ENCODE measurements around the gene PTTG1IP. TPM values are rescaled to one million over a fixed set of nuclear protein-coding genes. Genes with fewer than 3 reads are reported as not detected.

PTTG1IP gene
- total RNA-seq, 1 experiment from 2014 or later: 96.0 TPM

GRCh38 chr21:44856131-44856530, 17.4 kb downstream of the PTTG1IP start:
- peaks cover 64% of the 10 kb centered on the region for H3K36me3 Mint-ChIP-seq
- no peaks in the 10 kb centered on the region for H3K9me3 Mint-ChIP-seq
- no peak overlapping the region for H3K4me3 Mint-ChIP-seq
- ChIA-PET CTCF (no interaction called here), POLR2A (no interaction called here)
- H3K27ac Mint-ChIP-seq: no peak overlapping the region; the same call in 1 of the 2 replicates
- H3K4me1 Mint-ChIP-seq: no peaks in the 10 kb centered on the region
- ATAC-seq: no peak
- no peak for DNase-seq (ENCODE audit: low spot score)
- H3K27me3 Mint-ChIP-seq (ENCODE audit: low read depth): no peaks in the 10 kb centered on the region
- no peak for TF ChIP-seq ZNF219 (CRISPR knock-in tag; IDR thresholded peaks at IDR 0.05; ENCODE audit: borderline replicate concordance)
- TF ChIP-seq, protein P1, sequence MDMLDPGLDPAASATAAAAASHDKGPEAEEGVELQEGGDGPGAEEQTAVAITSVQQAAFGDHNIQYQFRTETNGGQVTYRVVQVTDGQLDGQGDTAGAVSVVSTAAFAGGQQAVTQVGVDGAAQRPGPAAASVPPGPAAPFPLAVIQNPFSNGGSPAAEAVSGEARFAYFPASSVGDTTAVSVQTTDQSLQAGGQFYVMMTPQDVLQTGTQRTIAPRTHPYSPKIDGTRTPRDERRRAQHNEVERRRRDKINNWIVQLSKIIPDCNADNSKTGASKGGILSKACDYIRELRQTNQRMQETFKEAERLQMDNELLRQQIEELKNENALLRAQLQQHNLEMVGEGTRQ (CRISPR knock-in tag; IDR thresholded peaks at IDR 0.05): no peak
- TF ChIP-seq, protein P2, sequence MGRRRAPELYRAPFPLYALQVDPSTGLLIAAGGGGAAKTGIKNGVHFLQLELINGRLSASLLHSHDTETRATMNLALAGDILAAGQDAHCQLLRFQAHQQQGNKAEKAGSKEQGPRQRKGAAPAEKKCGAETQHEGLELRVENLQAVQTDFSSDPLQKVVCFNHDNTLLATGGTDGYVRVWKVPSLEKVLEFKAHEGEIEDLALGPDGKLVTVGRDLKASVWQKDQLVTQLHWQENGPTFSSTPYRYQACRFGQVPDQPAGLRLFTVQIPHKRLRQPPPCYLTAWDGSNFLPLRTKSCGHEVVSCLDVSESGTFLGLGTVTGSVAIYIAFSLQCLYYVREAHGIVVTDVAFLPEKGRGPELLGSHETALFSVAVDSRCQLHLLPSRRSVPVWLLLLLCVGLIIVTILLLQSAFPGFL (CRISPR knock-in tag; IDR thresholded peaks at IDR 0.05; ENCODE audit: borderline replicate concordance): no peak
- TF ChIP-seq NR1H2 (CRISPR knock-in tag; IDR thresholded peaks at IDR 0.05): no peak
- no peak for TF ChIP-seq TCF7 (CRISPR knock-in tag; IDR thresholded peaks at IDR 0.05; ENCODE audit: low read depth)
- no peak for TF ChIP-seq TEAD4 (CRISPR knock-in tag; IDR thresholded peaks at IDR 0.05)
- no peak for TF ChIP-seq STAT6 (CRISPR knock-in tag; conservative IDR thresholded peaks at IDR 0.05; ENCODE audit: low read depth)
- TF ChIP-seq, protein P3, sequence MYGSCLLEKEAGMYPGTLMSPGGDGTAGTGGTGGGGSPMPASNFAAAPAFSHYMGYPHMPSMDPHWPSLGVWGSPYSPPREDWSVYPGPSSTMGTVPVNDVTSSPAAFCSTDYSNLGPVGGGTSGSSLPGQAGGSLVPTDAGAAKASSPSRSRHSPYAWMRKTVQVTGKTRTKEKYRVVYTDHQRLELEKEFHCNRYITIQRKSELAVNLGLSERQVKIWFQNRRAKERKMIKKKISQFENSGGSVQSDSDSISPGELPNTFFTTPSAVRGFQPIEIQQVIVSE (CRISPR knock-in tag; IDR thresholded peaks at IDR 0.05; ENCODE audit: borderline replicate concordance): no peak
- no peak for TF ChIP-seq ATF3 (CRISPR knock-in tag; conservative IDR thresholded peaks at IDR 0.05)
- no peak for TF ChIP-seq KAT7 (CRISPR knock-in tag; IDR thresholded peaks at IDR 0.05; ENCODE audit: borderline replicate concordance)
- no peak for TF ChIP-seq SMAD3 (CRISPR knock-in tag; IDR thresholded peaks at IDR 0.05; ENCODE audit: borderline replicate concordance)
- no peak for TF ChIP-seq ZNF423 (CRISPR knock-in tag; IDR thresholded peaks at IDR 0.05)
- TF ChIP-seq, protein P4, sequence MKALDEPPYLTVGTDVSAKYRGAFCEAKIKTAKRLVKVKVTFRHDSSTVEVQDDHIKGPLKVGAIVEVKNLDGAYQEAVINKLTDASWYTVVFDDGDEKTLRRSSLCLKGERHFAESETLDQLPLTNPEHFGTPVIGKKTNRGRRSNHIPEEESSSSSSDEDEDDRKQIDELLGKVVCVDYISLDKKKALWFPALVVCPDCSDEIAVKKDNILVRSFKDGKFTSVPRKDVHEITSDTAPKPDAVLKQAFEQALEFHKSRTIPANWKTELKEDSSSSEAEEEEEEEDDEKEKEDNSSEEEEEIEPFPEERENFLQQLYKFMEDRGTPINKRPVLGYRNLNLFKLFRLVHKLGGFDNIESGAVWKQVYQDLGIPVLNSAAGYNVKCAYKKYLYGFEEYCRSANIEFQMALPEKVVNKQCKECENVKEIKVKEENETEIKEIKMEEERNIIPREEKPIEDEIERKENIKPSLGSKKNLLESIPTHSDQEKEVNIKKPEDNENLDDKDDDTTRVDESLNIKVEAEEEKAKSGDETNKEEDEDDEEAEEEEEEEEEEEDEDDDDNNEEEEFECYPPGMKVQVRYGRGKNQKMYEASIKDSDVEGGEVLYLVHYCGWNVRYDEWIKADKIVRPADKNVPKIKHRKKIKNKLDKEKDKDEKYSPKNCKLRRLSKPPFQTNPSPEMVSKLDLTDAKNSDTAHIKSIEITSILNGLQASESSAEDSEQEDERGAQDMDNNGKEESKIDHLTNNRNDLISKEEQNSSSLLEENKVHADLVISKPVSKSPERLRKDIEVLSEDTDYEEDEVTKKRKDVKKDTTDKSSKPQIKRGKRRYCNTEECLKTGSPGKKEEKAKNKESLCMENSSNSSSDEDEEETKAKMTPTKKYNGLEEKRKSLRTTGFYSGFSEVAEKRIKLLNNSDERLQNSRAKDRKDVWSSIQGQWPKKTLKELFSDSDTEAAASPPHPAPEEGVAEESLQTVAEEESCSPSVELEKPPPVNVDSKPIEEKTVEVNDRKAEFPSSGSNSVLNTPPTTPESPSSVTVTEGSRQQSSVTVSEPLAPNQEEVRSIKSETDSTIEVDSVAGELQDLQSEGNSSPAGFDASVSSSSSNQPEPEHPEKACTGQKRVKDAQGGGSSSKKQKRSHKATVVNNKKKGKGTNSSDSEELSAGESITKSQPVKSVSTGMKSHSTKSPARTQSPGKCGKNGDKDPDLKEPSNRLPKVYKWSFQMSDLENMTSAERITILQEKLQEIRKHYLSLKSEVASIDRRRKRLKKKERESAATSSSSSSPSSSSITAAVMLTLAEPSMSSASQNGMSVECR (CRISPR knock-in tag; IDR thresholded peaks at IDR 0.05; ENCODE audit: borderline replicate concordance): no peak
- TF ChIP-seq ZNF671 (CRISPR knock-in tag; IDR thresholded peaks at IDR 0.05): no peak
- TF ChIP-seq, protein P5, sequence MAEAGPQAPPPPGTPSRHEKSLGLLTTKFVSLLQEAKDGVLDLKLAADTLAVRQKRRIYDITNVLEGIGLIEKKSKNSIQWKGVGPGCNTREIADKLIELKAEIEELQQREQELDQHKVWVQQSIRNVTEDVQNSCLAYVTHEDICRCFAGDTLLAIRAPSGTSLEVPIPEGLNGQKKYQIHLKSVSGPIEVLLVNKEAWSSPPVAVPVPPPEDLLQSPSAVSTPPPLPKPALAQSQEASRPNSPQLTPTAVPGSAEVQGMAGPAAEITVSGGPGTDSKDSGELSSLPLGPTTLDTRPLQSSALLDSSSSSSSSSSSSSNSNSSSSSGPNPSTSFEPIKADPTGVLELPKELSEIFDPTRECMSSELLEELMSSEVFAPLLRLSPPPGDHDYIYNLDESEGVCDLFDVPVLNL (CRISPR knock-in tag; IDR thresholded peaks at IDR 0.05; ENCODE audit: borderline replicate concordance, low read depth): no peak
- no peak for TF ChIP-seq CBFB (CRISPR knock-in tag; IDR thresholded peaks at IDR 0.05; ENCODE audit: low read depth)
- TF ChIP-seq, protein P6, sequence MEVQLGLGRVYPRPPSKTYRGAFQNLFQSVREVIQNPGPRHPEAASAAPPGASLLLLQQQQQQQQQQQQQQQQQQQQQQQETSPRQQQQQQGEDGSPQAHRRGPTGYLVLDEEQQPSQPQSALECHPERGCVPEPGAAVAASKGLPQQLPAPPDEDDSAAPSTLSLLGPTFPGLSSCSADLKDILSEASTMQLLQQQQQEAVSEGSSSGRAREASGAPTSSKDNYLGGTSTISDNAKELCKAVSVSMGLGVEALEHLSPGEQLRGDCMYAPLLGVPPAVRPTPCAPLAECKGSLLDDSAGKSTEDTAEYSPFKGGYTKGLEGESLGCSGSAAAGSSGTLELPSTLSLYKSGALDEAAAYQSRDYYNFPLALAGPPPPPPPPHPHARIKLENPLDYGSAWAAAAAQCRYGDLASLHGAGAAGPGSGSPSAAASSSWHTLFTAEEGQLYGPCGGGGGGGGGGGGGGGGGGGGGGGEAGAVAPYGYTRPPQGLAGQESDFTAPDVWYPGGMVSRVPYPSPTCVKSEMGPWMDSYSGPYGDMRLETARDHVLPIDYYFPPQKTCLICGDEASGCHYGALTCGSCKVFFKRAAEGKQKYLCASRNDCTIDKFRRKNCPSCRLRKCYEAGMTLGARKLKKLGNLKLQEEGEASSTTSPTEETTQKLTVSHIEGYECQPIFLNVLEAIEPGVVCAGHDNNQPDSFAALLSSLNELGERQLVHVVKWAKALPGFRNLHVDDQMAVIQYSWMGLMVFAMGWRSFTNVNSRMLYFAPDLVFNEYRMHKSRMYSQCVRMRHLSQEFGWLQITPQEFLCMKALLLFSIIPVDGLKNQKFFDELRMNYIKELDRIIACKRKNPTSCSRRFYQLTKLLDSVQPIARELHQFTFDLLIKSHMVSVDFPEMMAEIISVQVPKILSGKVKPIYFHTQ (CRISPR knock-in tag; IDR thresholded peaks at IDR 0.05): no peak
- TF ChIP-seq, protein P7, sequence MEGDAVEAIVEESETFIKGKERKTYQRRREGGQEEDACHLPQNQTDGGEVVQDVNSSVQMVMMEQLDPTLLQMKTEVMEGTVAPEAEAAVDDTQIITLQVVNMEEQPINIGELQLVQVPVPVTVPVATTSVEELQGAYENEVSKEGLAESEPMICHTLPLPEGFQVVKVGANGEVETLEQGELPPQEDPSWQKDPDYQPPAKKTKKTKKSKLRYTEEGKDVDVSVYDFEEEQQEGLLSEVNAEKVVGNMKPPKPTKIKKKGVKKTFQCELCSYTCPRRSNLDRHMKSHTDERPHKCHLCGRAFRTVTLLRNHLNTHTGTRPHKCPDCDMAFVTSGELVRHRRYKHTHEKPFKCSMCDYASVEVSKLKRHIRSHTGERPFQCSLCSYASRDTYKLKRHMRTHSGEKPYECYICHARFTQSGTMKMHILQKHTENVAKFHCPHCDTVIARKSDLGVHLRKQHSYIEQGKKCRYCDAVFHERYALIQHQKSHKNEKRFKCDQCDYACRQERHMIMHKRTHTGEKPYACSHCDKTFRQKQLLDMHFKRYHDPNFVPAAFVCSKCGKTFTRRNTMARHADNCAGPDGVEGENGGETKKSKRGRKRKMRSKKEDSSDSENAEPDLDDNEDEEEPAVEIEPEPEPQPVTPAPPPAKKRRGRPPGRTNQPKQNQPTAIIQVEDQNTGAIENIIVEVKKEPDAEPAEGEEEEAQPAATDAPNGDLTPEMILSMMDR (IDR thresholded peaks at IDR 0.05): no peak
- no peak for TF ChIP-seq HMGA2 (CRISPR knock-in tag; IDR thresholded peaks at IDR 0.05)
- no peak for TF ChIP-seq ZNF138 (CRISPR knock-in tag; conservative IDR thresholded peaks at IDR 0.05)
